OCI-LY7 (cell line): Measurements from ENCODE around the gene KISS1R. TPM values are rescaled to one million over a fixed set of nuclear protein-coding genes. Genes with fewer than 3 reads are reported as not detected.

Experiments
- BruUV-seq: library from RNA; stranded (reverse); fragments of 400-500 nt; replicated peaks from 2 replicates; lab custom pipeline; 2021; lab: Mats Ljungman, UMichigan
- CTCF ChIA-PET: fragments of 300-600 bp; sonication (Branson Sonifier 250); formaldehyde crosslinking; loops from one replicate; lab custom pipeline; 2022; ENCODE audit warnings: antibody characterized with exemption; ENCODE audit not compliant: unreplicated experiment; lab: Charles Lee
- POLR2A ChIA-PET: fragments of 300-600 bp; sonication (Branson Sonifier 250); formaldehyde crosslinking; loops from one replicate; lab custom pipeline; 2022; ENCODE audit warnings: antibody characterized with exemption; lab: Charles Lee
- DNase-seq: peaks from one replicate; pipeline ENCODE4 v3.0.0-alpha.2; 2015; ENCODE audit warnings: low spot score
- H2AFZ ChIP-seq: fragments of 200-600 bp; sonication (generic), shearing (Covaris generic); 2 replicates; pipeline ENCODE4 v1.6.1; 2014; ENCODE audit warnings: mild to moderate bottlenecking, antibody characterized with exemption, low read length, moderate library complexity
- H3K27ac ChIP-seq: fragments of 200-600 bp; sonication (generic); 2 replicates; pipeline ENCODE4 v1.5.1; 2014; ENCODE audit warnings: mixed run types, low read depth, mild to moderate bottlenecking, moderate library complexity, low read length, inconsistent platforms; ENCODE audit not compliant: poor library complexity, severe bottlenecking
- H3K36me3 ChIP-seq: fragments of 200-600 bp; sonication (generic); 2 replicates; pipeline ENCODE4 v1.6.1; 2014; ENCODE audit warnings: mild to moderate bottlenecking, antibody characterized with exemption, low read length, moderate library complexity, mixed read lengths; ENCODE audit not compliant: insufficient read depth
- H3K4me1 ChIP-seq: fragments of 200-600 bp; sonication (generic); 2 replicates; pipeline ENCODE4 v1.5.1; 2014; ENCODE audit warnings: mild to moderate bottlenecking, low read length; ENCODE audit not compliant: insufficient read depth, poor library complexity, severe bottlenecking
- H3K4me2 ChIP-seq: fragments of 200-600 bp; sonication (generic); 2 replicates; pipeline ENCODE4 v1.6.1; 2014; ENCODE audit warnings: mild to moderate bottlenecking, low read length
- H3K4me3 ChIP-seq: fragments of 200-600 bp; sonication (generic); 2 replicates; pipeline ENCODE4 v1.5.1; 2014; ENCODE audit warnings: mild to moderate bottlenecking, low read depth, low read length; ENCODE audit not compliant: poor library complexity, severe bottlenecking
- H3K79me2 ChIP-seq: fragments of 200-600 bp; sonication (generic); 2 replicates; pipeline ENCODE4 v1.6.1; 2016; ENCODE audit warnings: low read depth, mild to moderate bottlenecking, low read length, moderate library complexity, mixed read lengths; ENCODE audit not compliant: insufficient read depth
- H3K9me2 ChIP-seq: fragments of 200-600 bp; sonication (generic); 2 replicates; pipeline ENCODE4 v1.6.1; 2016; ENCODE audit warnings: mild to moderate bottlenecking, low read length, mixed read lengths; ENCODE audit not compliant: insufficient read depth
- H3K9me3 ChIP-seq: fragments of 200-600 bp; sonication (generic); 2 replicates; pipeline ENCODE4 v1.6.1; 2014; ENCODE audit warnings: mild to moderate bottlenecking, mixed run types, low read length, mixed read lengths
- H4K20me1 ChIP-seq: fragments of 200-600 bp; sonication (generic); 2 replicates; pipeline ENCODE4 v1.6.1; 2014; ENCODE audit warnings: mild to moderate bottlenecking, antibody characterized with exemption, low read length, moderate library complexity, mixed read lengths; ENCODE audit not compliant: insufficient read depth
- EZH2phosphoT487 ChIP-seq: fragments of 200-600 bp; sonication (generic); IDR thresholded peaks from 2 replicates; pipeline ENCODE4 v1.6.1; 2018; ENCODE audit warnings: low read depth, borderline replicate concordance, mild to moderate bottlenecking, mixed run types, antibody characterized with exemption, low read length, moderate library complexity, mixed read lengths
- intact Hi-C: fragments of 100-400 bp; cut with micrococcal nuclease; formaldehyde crosslinking; loops from one replicate; pipeline ENCODE4 v1.10.0; 2022; ENCODE audit not compliant: unreplicated experiment
- total RNA-seq, 2 experiments: library from RNA; depleted of rRNA in 1 of 2; stranded (reverse); fragments of >200 nt in 1 of 2; shearing (Covaris generic) in 1 of 2; gene quantifications; 2 replicates each; pipeline ENCODE4 v1.2.3, GENCODE V29; 2014 to 2022
- TF ChIP-seq, protein P1 (sequence below): fragments of 200-600 bp; sonication (generic); conservative IDR thresholded peaks from 2 replicates; pipeline ENCODE4 v1.5.1; 2014; ENCODE audit warnings: mild to moderate bottlenecking, antibody characterized with exemption, low read length, moderate library complexity, mixed read lengths

Gene KISS1R
- total RNA-seq, 2 experiments from 2014 or later = not detected

- ChIA-PET CTCF (no interaction called here), POLR2A (interaction anchor here (0.6 to 1.2 kb wide), 2 partner anchors 36 to 43 kb away, joined by 3 read pairs; no protein-coding TSS in a partner anchor)
- H4K20me1 ChIP-seq = no peaks in the 10 kb centered on the region
- H3K79me2 ChIP-seq = no peaks in the 10 kb centered on the region
- TF ChIP-seq, protein P1, sequence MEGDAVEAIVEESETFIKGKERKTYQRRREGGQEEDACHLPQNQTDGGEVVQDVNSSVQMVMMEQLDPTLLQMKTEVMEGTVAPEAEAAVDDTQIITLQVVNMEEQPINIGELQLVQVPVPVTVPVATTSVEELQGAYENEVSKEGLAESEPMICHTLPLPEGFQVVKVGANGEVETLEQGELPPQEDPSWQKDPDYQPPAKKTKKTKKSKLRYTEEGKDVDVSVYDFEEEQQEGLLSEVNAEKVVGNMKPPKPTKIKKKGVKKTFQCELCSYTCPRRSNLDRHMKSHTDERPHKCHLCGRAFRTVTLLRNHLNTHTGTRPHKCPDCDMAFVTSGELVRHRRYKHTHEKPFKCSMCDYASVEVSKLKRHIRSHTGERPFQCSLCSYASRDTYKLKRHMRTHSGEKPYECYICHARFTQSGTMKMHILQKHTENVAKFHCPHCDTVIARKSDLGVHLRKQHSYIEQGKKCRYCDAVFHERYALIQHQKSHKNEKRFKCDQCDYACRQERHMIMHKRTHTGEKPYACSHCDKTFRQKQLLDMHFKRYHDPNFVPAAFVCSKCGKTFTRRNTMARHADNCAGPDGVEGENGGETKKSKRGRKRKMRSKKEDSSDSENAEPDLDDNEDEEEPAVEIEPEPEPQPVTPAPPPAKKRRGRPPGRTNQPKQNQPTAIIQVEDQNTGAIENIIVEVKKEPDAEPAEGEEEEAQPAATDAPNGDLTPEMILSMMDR = no peak
- no peak for TF ChIP-seq EZH2phosphoT487
- no peak overlapping the region for H2AFZ ChIP-seq
- no peak overlapping the region for H3K4me3 ChIP-seq
- no peaks in the 10 kb centered on the region for H3K9me3 ChIP-seq
- intact Hi-C loops = no loop called here
- H3K9me2 ChIP-seq = no peaks in the 10 kb centered on the region
- H3K36me3 ChIP-seq = no peaks in the 10 kb centered on the region
- peaks cover 29% of the 10 kb centered on the region for H3K4me1 ChIP-seq
- no TSS peak for BruUV-seq
- no peak overlapping the region for H3K4me2 ChIP-seq
- no peak overlapping the region for H3K27ac ChIP-seq
- DNase-seq = no peak
These were observed 27.6 kb downstream of the KISS1R start for GRCh38 chr19:944663-945241.

- POLR2A ChIA-PET = interaction anchor here (0.6 to 1.2 kb wide), 2 partner anchors 37 to 44 kb away, joined by 3 read pairs; no protein-coding TSS in a partner anchor
These were observed 28.5 kb downstream of the KISS1R start for GRCh38 chr19:945401-946252.

More at GRCh38 chr19:945401-946252, 28.5 kb downstream of the KISS1R start:
- Histone ChIP-seq H3K27ac (no peak overlapping the region), H3K79me2 (no peaks in the 10 kb centered on the region), H4K20me1 (no peaks in the 10 kb centered on the region), H3K4me2 (no peak overlapping the region), H3K36me3 (no peaks in the 10 kb centered on the region), H3K4me3 (no peak overlapping the region), H3K9me2 (no peaks in the 10 kb centered on the region), H2AFZ (no peak overlapping the region), H3K9me3 (no peaks in the 10 kb centered on the region), H3K4me1 (peaks cover 29% of the 10 kb centered on the region)
- CTCF ChIA-PET = no interaction called here
- DNase-seq = no peak
- no peak for TF ChIP-seq EZH2phosphoT487
- TF ChIP-seq, protein P1 = no peak
- BruUV-seq = no TSS peak
- intact Hi-C loops = loop anchor here (2.0 kb wide), 1 partner anchor 21 kb away; no protein-coding TSS in a partner anchor
